ENCODE data around the gene MBLAC1.

DNA sequence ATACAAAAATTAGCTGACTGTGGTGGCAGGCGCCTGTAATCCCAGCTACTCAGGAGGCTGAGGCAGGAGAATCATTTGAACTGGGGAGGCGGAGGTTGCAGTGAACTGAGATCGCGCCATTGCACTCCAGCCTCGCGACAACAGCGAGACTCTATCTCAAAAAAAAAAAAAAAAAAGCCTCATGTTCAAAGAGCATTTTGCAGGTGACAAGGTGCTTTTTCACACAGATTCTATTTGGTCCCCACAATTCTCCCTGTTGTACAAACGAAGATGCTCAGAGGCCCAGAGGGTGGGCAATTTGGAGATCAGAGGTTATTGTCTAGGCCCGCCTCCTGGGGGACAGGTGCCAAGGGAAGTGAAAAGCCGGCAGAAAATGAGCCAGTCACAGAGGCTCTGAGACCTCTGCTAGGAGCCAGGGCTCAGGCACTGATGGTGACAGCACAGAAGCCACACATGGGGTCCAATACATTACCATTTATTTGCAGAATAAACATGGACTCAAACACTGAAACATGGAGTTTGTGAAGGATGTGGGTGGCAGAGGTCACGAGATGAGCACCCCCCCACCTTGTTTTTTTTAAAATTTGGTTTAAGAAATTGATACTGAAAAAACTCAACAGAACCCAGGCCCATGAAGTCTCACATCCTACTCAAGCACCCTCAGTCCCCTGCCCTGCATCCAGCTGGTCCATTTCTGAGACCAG lies 42.5 kb downstream of the MBLAC1 start:
- TF ChIP-seq, protein P1, sequence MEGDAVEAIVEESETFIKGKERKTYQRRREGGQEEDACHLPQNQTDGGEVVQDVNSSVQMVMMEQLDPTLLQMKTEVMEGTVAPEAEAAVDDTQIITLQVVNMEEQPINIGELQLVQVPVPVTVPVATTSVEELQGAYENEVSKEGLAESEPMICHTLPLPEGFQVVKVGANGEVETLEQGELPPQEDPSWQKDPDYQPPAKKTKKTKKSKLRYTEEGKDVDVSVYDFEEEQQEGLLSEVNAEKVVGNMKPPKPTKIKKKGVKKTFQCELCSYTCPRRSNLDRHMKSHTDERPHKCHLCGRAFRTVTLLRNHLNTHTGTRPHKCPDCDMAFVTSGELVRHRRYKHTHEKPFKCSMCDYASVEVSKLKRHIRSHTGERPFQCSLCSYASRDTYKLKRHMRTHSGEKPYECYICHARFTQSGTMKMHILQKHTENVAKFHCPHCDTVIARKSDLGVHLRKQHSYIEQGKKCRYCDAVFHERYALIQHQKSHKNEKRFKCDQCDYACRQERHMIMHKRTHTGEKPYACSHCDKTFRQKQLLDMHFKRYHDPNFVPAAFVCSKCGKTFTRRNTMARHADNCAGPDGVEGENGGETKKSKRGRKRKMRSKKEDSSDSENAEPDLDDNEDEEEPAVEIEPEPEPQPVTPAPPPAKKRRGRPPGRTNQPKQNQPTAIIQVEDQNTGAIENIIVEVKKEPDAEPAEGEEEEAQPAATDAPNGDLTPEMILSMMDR (IDR thresholded peaks at IDR 0.05) = no peak
- TF ChIP-seq EP300 (IDR thresholded peaks at IDR 0.05; ENCODE audit: low read depth) (no peak), POLR2A (IDR thresholded peaks at IDR 0.05) (no peak)
